Amygdala (tissue), 56 donors: Measurements from ENCODE around the gene TFAP2A.

Experiments
- DNase-seq, 56 donors: peaks; one replicate each; lab custom pipeline; 2025; lab: John Stamatoyannopoulos, UW

Gene TFAP2A

GRCh38 chr6:10347561-10348327, 67.1 kb downstream of the TFAP2A start:
- no peak for DNase-seq
